Retinal pigment epithelial cell (primary cell): ENCODE measurements around the gene IGSF8.

Source experiments
- DNase-seq: peaks from one replicate; pipeline ENCODE4 v3.0.0-alpha.2; 2010; ENCODE audit warnings: low read depth
- H3K4me3 ChIP-seq: 2 replicates; pipeline ENCODE4 v1.5.1; 2011; ENCODE audit warnings: mild to moderate bottlenecking, low read length, control low read depth, moderate library complexity
- CTCF ChIP-seq: conservative IDR thresholded peaks from 2 replicates; pipeline ENCODE4 v1.5.1; 2011; ENCODE audit warnings: low read depth, low read length, control low read depth, inconsistent platforms

The IGSF8 gene

GRCh38 chr1:160093624-160094290 is 4.7 kb downstream of the IGSF8 start:
- DNase-seq = no peak
- H3K4me3 ChIP-seq = no peak overlapping the region
- TF ChIP-seq CTCF = no peak

- no peak overlapping the region for H3K4me3 ChIP-seq
- no peak for DNase-seq
Measured at GRCh38 chr1:160093069-160093395, 5.4 kb downstream of the IGSF8 start.

GRCh38 chr1:160092366-160093068 is 5.9 kb downstream of the IGSF8 start:
- TF ChIP-seq CTCF = no peak
- DNase-seq = no peak
- no peak overlapping the region for H3K4me3 ChIP-seq

More at GRCh38 chr1:160093069-160093395, 5.4 kb downstream of the IGSF8 start:
- no peak for TF ChIP-seq CTCF

- no peak overlapping the region for H3K4me3 ChIP-seq
- no peak for TF ChIP-seq CTCF
- DNase-seq = no peak
Measured at GRCh38 chr1:160091666-160092223, 6.7 kb downstream of the IGSF8 start.

GRCh38 chr1:160090760-160091159 is 7.7 kb downstream of the IGSF8 start:
- TF ChIP-seq CTCF = no peak
- DNase-seq = no peak
- H3K4me3 ChIP-seq = no peak overlapping the region

GRCh38 chr1:160089883-160090282 is 8.5 kb downstream of the IGSF8 start:
- DNase-seq = no peak
- no peak overlapping the region for H3K4me3 ChIP-seq
- TF ChIP-seq CTCF = no peak
